ENCODE results near the gene ORMDL3. TPM values are rescaled to one million over a fixed set of nuclear protein-coding genes. Genes with fewer than 3 reads are reported as not detected.

The ORMDL3 gene
- polyA plus RNA-seq, 1 donor from 2014 or later = 90.1 TPM

GRCh38 chr17:39938140-39938869 lies 10.9 kb upstream of the ORMDL3 start:
- Histone ChIP-seq H3K79me2 (replicated peaks; ENCODE audit: insufficient read depth, low read length) (no peaks in the 10 kb centered on the region), H3K9ac (ENCODE audit: low read length) (no peak overlapping the region), H3K9me2 (ENCODE audit: insufficient read depth, low read length) (no peaks in the 10 kb centered on the region), H3F3A (ENCODE audit: insufficient read depth, low read length, poor library complexity, severe bottlenecking) (no peaks in the 10 kb centered on the region), H3K9me3 (ENCODE audit: low read length) (no peaks in the 10 kb centered on the region), H3K27ac (ENCODE audit: low read length) (no peak overlapping the region), H3K4me3 (ENCODE audit: low read length) (no peak overlapping the region), H2AFZ (ENCODE audit: low read depth, low read length) (no peak overlapping the region), H3K36me3 (ENCODE audit: insufficient read depth, low read length) (no peaks in the 10 kb centered on the region), H3K27me3 (ENCODE audit: insufficient read depth, low read depth, low read length) (no peaks in the 10 kb centered on the region), H3K4me2 (ENCODE audit: low read length) (no peak overlapping the region), H4K20me1 (ENCODE audit: insufficient read depth) (no peaks in the 10 kb centered on the region)
- TF ChIP-seq, protein P1, sequence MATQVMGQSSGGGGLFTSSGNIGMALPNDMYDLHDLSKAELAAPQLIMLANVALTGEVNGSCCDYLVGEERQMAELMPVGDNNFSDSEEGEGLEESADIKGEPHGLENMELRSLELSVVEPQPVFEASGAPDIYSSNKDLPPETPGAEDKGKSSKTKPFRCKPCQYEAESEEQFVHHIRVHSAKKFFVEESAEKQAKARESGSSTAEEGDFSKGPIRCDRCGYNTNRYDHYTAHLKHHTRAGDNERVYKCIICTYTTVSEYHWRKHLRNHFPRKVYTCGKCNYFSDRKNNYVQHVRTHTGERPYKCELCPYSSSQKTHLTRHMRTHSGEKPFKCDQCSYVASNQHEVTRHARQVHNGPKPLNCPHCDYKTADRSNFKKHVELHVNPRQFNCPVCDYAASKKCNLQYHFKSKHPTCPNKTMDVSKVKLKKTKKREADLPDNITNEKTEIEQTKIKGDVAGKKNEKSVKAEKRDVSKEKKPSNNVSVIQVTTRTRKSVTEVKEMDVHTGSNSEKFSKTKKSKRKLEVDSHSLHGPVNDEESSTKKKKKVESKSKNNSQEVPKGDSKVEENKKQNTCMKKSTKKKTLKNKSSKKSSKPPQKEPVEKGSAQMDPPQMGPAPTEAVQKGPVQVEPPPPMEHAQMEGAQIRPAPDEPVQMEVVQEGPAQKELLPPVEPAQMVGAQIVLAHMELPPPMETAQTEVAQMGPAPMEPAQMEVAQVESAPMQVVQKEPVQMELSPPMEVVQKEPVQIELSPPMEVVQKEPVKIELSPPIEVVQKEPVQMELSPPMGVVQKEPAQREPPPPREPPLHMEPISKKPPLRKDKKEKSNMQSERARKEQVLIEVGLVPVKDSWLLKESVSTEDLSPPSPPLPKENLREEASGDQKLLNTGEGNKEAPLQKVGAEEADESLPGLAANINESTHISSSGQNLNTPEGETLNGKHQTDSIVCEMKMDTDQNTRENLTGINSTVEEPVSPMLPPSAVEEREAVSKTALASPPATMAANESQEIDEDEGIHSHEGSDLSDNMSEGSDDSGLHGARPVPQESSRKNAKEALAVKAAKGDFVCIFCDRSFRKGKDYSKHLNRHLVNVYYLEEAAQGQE (IDR thresholded peaks at IDR 0.05; ENCODE audit: borderline replicate concordance) = no peak
- TF ChIP-seq TAF1 (IDR thresholded peaks at IDR 0.05; ENCODE audit: low read depth) (no peak), RAD21 (conservative IDR thresholded peaks at IDR 0.05) (no peak), EP300 (conservative IDR thresholded peaks at IDR 0.05; ENCODE audit: poor library complexity, severe bottlenecking) (no peak), SMC3 (conservative IDR thresholded peaks at IDR 0.05; ENCODE audit: poor library complexity) (no peak), MXI1 (conservative IDR thresholded peaks at IDR 0.05; ENCODE audit: poor library complexity, severe bottlenecking) (no peak), POLR2AphosphoS5 (IDR thresholded peaks at IDR 0.05) (no peak)
- TF ChIP-seq, protein P2, sequence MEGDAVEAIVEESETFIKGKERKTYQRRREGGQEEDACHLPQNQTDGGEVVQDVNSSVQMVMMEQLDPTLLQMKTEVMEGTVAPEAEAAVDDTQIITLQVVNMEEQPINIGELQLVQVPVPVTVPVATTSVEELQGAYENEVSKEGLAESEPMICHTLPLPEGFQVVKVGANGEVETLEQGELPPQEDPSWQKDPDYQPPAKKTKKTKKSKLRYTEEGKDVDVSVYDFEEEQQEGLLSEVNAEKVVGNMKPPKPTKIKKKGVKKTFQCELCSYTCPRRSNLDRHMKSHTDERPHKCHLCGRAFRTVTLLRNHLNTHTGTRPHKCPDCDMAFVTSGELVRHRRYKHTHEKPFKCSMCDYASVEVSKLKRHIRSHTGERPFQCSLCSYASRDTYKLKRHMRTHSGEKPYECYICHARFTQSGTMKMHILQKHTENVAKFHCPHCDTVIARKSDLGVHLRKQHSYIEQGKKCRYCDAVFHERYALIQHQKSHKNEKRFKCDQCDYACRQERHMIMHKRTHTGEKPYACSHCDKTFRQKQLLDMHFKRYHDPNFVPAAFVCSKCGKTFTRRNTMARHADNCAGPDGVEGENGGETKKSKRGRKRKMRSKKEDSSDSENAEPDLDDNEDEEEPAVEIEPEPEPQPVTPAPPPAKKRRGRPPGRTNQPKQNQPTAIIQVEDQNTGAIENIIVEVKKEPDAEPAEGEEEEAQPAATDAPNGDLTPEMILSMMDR (IDR thresholded peaks at IDR 0.05; ENCODE audit: poor library complexity, severe bottlenecking) = no peak

DNA sequence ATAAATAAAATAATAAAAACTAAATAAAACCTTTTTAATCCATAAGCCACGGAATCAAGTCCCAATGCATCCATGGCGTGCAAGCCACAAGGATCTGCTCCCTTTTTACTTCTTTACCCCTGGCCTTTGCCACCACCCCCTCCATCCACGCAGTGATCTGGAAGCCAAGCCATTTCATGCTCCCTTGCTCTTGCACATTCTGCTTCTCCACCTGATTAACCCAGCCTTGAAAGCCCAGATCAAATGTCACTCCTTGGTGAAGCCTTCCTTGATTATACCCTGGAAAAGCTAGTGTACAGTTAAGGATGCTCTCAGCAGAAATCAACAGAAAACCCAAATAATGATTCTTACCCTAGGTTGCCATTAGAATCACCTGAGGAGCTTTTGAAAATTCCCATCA lies 10.0 kb upstream of the ORMDL3 start:
- Histone ChIP-seq H3F3A (ENCODE audit: insufficient read depth, low read length, poor library complexity, severe bottlenecking) (no peaks in the 10 kb centered on the region), H3K27ac (ENCODE audit: low read length) (no peak overlapping the region), H4K20me1 (ENCODE audit: insufficient read depth) (no peaks in the 10 kb centered on the region), H3K9ac (ENCODE audit: low read length) (no peak overlapping the region), H3K9me3 (ENCODE audit: low read length) (no peaks in the 10 kb centered on the region), H3K9me2 (ENCODE audit: insufficient read depth, low read length) (no peaks in the 10 kb centered on the region), H3K4me3 (ENCODE audit: low read length) (no peak overlapping the region), H2AFZ (ENCODE audit: low read depth, low read length) (no peak overlapping the region), H3K4me2 (ENCODE audit: low read length) (no peak overlapping the region), H3K27me3 (ENCODE audit: insufficient read depth, low read depth, low read length) (no peaks in the 10 kb centered on the region), H3K36me3 (ENCODE audit: insufficient read depth, low read length) (no peaks in the 10 kb centered on the region), H3K79me2 (replicated peaks; ENCODE audit: insufficient read depth, low read length) (no peaks in the 10 kb centered on the region)
- TF ChIP-seq EZH2 (IDR thresholded peaks at IDR 0.05; ENCODE audit: borderline replicate concordance, insufficient read depth, low read length, poor library complexity, severe bottlenecking) = no peak
- TF ChIP-seq, protein P2 (IDR thresholded peaks at IDR 0.05; ENCODE audit: poor library complexity, severe bottlenecking) = no peak
- TF ChIP-seq, protein P1 (IDR thresholded peaks at IDR 0.05; ENCODE audit: borderline replicate concordance) = no peak
- TF ChIP-seq EP300 (conservative IDR thresholded peaks at IDR 0.05; ENCODE audit: poor library complexity, severe bottlenecking) = no peak
- TF ChIP-seq RAD21 (conservative IDR thresholded peaks at IDR 0.05) = no peak
- no peak for TF ChIP-seq SMC3 (conservative IDR thresholded peaks at IDR 0.05; ENCODE audit: poor library complexity)
- TF ChIP-seq MXI1 (conservative IDR thresholded peaks at IDR 0.05; ENCODE audit: poor library complexity, severe bottlenecking) = no peak
- TF ChIP-seq POLR2AphosphoS5 (IDR thresholded peaks at IDR 0.05) = no peak
